CD4-positive, alpha-beta T cell treated with Interleukin-17A for 1 hour (primary cell): ENCODE results near the gene RNF175.

Experiments
- DNase-seq: peaks from one replicate; pipeline ENCODE4 v3.0.0-alpha.2; 2020

The RNF175 gene

GRCh38 chr4:153741541-153741940 is 18.3 kb downstream of the RNF175 start:
- no peak for DNase-seq

GRCh38 chr4:153735906-153736461 is 23.8 kb downstream of the RNF175 start:
- DNase-seq: no peak

DNA sequence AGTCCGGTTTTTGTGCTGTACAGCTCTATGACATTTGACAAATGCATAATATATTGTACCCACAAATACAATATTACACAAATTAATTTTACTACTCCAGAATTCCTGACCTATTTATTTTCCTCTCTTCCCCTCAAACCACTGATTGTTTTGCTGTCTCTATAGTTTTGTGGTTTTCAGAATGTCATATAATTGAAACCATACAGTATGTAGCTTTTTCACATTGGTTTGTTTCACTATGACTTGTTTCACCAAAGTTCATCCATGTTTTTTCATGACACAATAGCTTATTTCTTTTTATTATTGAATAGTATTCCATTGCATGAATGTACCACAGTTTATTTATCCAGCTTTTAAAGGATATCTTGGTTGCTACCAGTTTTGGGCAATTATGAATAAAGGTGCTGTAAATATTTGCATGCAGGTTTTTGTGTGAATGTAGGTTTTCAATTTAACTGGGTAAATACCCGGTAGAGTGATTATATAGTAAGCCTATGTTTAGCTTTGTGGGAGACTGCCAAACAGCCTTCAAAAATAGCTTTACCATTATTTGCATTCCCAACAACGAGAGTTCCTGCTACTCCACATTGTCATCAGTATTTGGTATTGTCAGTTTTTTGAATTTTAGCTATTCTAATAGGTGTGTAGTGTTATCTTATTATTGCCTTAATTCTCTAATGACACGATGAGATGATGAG is 25.9 kb downstream of the RNF175 start:
- no peak for DNase-seq

- no peak for DNase-seq
Measured at GRCh38 chr4:153731239-153731638, 28.6 kb downstream of the RNF175 start.

DNA sequence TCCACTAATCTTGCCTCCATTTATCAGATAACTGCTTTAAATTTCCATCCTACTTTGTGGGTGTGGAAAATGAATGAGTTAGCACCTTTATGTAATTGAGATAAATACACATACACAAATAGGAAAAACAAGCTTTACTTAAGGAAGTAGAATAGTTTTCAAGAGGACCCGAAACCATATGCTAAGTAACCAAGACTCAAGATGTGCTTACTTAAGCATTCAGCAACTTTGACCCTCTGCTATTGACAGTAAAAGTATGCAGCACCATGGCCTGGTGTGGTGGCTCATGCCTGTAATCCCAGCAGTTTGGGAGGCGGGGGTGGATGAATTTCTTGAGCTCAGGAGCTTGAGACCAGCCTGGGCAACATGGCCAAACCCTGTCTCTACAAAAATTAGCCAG is 29.9 kb downstream of the RNF175 start:
- no peak for DNase-seq

DNA sequence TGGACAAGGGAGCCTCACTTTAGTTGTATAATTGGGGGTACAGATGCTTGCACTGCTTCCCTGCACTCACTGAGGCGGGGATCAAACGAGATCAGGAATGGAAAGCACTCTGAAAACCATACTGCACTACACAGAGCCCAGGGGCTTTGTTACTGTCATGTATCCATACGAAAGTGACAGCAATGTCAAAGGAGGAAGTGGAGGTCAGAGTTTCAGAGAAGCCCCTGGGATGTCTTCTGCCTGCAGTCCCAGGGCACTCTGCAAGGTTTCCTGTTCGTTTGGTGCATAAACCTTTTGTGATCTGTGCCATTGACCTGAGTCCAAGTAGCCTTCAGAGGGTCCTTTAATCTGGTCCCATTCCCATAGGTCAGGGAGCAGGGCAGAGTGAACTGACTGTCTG is 31.2 kb downstream of the RNF175 start:
- no peak for DNase-seq

DNA sequence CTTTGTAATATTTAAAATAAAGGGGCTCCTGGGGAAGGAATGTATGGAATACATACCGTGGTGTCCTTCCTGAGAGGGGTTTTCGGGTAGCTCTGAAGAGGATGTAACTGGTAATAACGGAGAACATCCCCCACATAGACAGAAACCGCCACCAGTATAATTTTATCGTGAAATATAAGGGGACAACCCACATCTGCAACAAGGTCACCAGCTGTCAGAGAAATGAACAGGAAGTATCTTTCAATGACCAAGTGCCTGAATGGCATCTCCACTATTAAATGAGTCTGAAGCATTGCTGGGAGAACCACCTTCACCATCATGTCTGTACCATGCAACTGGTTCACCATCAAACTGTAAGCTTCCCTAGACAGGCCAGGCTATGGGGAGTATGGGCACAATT is 31.7 kb downstream of the RNF175 start:
- DNase-seq: no peak

DNA sequence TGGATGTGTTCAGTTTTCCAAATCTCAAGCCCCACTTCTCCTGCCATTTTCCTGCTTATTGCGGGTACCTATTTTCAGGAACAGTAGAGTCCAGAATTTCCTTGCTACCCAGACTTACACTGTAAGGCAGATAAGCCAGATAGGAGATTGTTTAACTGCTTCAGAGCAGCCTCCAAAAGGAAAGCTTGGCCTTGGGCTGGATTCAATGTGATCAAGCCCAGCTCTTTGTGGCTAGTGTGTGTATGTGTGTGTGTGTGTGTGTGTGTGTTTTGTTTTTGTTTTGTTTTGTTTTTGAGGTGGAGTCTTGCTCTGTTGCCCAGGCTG is 34.0 kb downstream of the RNF175 start:
- no peak for DNase-seq

- DNase-seq: no peak
Measured at GRCh38 chr4:153725136-153725830, 34.5 kb downstream of the RNF175 start.

DNA sequence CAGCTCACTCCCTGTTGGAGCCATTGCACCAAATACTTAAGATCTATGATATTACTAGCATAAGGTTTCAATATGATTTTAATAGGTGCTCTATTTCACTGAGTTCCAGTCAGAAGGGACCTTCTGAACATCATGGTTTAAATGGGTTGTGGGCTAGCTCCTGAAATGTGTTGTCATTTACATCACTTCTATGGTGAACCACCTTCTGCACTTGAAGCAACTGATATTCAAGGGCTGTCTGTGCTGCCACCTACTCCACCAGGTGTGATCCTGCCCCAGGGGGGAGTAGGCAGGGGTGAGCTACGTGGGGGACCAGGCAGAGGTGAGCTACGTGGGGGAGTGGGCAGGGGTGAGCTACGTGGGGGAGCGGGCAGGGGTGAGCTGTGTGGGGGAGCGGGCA is 35.2 kb downstream of the RNF175 start:
- no peak for DNase-seq

- no peak for DNase-seq
Measured at GRCh38 chr4:153722036-153722435, 37.8 kb downstream of the RNF175 start.

DNA sequence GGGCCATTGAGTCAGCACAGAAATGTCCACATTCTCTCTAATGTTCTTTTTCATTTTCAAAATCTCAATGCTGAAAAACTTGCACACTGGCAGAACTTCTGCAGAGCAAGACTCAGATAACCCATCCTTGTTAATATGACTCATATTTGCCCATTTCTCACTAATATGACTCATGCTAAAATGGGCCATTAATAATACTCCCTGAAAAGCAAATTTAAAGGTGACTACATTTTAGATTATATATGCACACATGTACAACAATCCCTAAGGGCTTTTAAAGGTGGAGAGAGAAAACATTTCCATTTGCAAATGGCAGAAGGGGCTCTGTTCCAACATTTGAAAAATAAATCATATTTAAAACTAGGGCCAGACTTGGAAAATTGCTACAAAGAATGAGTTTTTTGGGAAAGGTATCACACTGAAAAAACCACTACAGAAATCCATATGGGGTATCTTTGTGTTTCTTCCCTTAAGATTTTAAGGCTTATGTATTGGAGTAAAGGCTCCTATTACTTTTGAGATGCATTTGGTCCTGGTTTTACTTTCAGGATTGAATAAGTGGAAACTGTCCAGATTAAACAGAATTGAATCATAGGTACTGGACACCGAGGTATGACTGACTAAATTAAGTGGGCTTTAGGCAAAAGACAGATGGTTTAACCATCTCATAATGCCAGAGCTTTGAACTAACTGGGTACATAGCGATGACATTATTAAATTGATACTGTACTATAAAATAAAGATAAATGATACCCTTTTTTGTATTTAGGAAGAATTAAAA is 45.8 kb downstream of the RNF175 start:
- DNase-seq: no peak

DNA sequence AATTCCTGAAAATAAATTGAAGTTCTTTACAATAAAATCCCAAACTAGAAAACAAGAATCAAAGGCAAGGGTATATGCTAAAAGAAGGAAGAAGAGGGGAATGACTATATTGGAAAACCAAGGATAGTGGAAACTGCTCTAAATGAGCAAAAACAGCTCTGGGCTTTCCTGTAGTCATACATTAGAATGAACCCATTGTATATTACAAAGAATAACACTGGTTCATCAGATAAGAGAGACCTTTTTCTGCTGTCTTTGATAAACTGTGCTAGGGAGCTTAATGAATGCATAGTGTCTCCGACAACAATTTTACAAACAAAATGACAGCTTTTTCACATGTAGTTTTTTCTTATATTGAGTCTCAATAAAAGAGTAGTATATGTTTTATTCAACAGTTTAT is 49.1 kb downstream of the RNF175 start:
- no peak for DNase-seq

DNA sequence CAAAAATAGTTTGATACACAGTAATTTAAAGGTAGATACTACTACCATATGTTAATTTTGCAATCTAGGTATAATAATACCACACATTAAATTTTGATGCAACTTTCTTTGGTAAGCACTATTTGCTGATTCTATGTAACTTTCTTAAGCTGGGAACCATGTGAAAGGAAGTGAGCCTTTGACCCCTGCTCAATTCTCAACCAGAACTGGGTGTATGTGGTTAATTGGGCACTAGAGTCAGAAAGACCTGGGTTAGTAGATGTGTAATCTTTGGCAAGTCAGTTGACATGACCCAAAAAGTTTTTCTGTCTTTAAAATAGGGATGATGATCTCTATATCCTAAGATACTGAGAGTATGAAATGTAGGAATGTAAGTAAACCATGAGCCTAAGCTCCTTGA is 53.3 kb downstream of the RNF175 start:
- DNase-seq: no peak

- DNase-seq: no peak
Measured at GRCh38 chr4:153705743-153706468, 53.9 kb downstream of the RNF175 start.

DNA sequence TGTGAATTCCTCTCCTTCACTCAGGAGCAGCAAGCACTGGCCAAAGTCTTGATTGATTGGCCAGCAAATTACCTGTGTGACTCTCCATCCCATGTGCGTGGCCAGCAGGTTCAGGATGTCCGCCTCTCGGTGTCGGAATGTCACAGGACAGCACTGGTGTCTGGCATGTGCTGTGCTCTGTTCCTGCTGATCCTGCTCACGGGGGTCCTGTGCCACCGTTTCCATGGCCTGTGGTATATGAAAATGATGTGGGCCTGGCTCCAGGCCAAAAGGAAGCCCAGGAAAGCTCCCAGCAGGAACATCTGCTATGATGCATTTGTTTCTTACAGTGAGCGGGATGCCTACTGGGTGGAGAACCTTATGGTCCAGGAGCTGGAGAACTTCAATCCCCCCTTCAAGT is 55.3 kb downstream of the RNF175 start:
- DNase-seq: no peak

- DNase-seq: no peak
Measured at GRCh38 chr4:153684971-153685371, 74.9 kb downstream of the RNF175 start.

DNA sequence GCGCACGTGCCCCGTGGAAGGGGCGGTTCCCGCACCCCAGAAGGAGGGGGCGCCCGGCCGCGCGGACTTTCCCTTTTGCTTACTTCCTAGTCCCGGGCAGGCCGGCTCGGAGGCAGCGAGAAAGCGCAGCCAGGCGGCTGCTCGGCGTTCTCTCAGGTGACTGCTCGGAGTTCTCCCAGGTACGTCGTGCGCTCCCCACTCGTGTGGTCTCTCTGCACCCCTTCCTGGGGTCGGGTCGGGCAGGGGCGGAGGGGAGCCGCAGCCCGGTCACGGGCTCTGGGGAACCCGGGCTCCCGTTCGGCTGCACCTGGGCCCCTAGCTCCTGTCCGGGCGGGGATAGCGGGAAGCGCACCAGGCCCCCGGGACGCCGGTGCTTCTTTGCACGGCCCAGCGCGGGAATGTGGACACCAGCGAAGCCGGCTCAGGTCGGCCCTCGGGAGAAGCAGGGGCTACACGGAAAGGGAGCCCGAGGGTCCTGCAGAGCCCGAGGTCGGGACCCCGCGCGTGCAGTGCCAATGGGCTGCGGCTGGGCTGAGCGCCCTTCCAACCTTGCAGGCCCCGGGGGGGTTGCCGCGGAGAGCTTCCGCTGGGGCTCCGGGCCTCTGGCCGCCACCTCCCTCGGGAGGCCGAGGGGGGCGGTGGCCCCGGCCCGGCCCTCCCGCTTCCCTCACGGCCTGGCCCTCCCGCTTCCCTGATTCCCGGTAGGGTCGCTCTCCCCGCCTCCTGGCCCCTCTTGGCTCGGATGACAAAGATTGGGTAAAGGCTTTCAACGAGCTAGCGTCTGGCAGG is 75.4 kb downstream of the RNF175 start, which contains the start of gene TLR2:
Gene TLR2, plus strand, starts transcription at position 99 of the 789 bp plus-strand sequence. CDS start 18,628 bp downstream, outside the sequence.
- DNase-seq: peak; percentile 68

GRCh38 chr4:153683763-153684181 is 76.1 kb downstream of the RNF175 start:
- no peak for DNase-seq

DNA sequence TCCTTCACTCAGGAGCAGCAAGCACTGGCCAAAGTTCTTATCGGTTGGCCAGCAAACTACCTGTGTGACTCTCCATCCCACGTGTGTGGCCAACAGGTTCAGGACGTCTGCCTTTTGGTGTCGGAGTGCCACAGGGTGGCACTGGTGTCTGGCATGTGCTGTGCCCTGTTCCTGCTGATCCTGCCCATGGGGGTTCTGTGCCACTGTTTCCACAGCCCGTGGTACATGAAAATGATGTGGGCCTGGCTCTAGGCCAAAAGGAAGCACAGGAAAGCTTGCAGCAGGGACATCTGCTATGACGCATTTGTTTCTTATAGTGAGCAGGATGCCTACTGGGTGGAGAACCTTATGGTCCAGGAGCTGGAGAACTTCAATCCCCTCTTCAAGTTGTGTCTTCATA is 80.3 kb downstream of the RNF175 start:
- DNase-seq: no peak

- no peak for DNase-seq
Measured at GRCh38 chr4:153676984-153677383, 82.8 kb downstream of the RNF175 start.

- no peak for DNase-seq
Measured at GRCh38 chr4:153676486-153676885, 83.3 kb downstream of the RNF175 start.
